Suprapubic skin (tissue), 4 donors: Measurements from ENCODE around the gene LILRB2.
"Not testable (repeated sequence)": the region's sequence is repeated elsewhere in the genome, so short reads cannot be mapped to it uniquely, and the experiment has no call there.

Experiments used
- EP300 ChIP-seq: sonication (generic); formaldehyde crosslinking; IDR thresholded peaks from one replicate; pipeline ENCODE4 v1.6.1; 2017; ENCODE audit warnings: antibody characterized with exemption
- POLR2A ChIP-seq, 2 donors: fragments of 450-650 bp; IDR thresholded peaks; one replicate each; pipeline ENCODE4 v1.6.1; 2017; ENCODE audit warnings: antibody characterized with exemption in 2 of 2, mild to moderate bottlenecking in 2 of 2, moderate library complexity in 2 of 2
- POLR2AphosphoS5 ChIP-seq, 3 donors: sonication (generic); formaldehyde crosslinking; IDR thresholded peaks; one replicate each; pipeline ENCODE4 v1.6.1; 2017; ENCODE audit warnings: antibody characterized with exemption in 3 of 3
- TF ChIP-seq, protein P1 (sequence below), 2 donors: fragments of 200-600 bp in 1 of 2; fragments of 450-650 bp in 1 of 2; sonication (generic) in 1 of 2; IDR thresholded peaks; one replicate each; pipeline ENCODE4 v1.5.1; 2016 to 2019; ENCODE audit warnings: antibody characterized with exemption in 2 of 2, mild to moderate bottlenecking in 1 of 2, moderate library complexity in 1 of 2

DNA sequence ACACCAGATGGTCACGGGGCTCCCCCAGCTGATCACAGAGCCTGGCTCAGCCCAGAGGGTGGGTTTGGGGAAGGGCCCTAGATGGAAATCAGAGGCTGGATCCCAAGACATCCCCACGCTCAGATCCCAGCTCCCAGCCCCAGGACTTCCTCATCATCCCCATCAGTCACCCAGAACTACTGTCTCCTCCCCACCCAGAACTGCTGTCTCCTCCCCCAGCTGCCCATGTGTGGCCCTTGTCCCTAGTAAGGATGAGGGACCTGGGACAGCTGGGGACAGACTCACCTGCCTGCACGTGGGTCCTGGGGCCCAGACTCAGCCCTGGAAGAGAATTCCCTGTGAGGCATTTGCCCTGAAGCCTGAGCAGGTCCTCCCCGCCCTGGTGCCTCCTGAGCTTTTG, 38.7 kb downstream of the LILRB2 start:
- not testable (repeated sequence) for TF ChIP-seq POLR2A (IDR thresholded peaks at IDR 0.05); POLR2AphosphoS5 (IDR thresholded peaks at IDR 0.05); EP300
- TF ChIP-seq, protein P1, sequence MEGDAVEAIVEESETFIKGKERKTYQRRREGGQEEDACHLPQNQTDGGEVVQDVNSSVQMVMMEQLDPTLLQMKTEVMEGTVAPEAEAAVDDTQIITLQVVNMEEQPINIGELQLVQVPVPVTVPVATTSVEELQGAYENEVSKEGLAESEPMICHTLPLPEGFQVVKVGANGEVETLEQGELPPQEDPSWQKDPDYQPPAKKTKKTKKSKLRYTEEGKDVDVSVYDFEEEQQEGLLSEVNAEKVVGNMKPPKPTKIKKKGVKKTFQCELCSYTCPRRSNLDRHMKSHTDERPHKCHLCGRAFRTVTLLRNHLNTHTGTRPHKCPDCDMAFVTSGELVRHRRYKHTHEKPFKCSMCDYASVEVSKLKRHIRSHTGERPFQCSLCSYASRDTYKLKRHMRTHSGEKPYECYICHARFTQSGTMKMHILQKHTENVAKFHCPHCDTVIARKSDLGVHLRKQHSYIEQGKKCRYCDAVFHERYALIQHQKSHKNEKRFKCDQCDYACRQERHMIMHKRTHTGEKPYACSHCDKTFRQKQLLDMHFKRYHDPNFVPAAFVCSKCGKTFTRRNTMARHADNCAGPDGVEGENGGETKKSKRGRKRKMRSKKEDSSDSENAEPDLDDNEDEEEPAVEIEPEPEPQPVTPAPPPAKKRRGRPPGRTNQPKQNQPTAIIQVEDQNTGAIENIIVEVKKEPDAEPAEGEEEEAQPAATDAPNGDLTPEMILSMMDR (IDR thresholded peaks at IDR 0.05): not testable (repeated sequence)
